Endothelial cell of umbilical vein (primary cell): ENCODE data around the gene B3GAT1. TPM values are rescaled to one million over a fixed set of nuclear protein-coding genes. Genes with fewer than 3 reads are reported as not detected.

Source experiments
- BruUV-seq: library from RNA; stranded (reverse); fragments of 400-500 nt; replicated peaks from 2 replicates; lab custom pipeline; 2021; lab: Mats Ljungman, UMichigan
- CTCF ChIA-PET: fragments of 300-600, 350-600 bp; sonication (Branson Sonifier 250); formaldehyde crosslinking; loops from one replicate; lab custom pipeline; 2021; ENCODE audit warnings: antibody characterized with exemption, inconsistent platforms; lab: Charles Lee
- POLR2A ChIA-PET: fragments of 300-600, 350-600 bp; sonication (Branson Sonifier 250); formaldehyde crosslinking; loops from one replicate; lab custom pipeline; 2021; ENCODE audit warnings: antibody characterized with exemption, inconsistent platforms; lab: Charles Lee
- DNase-seq: peaks from one replicate; pipeline ENCODE4 v3.0.0-alpha.2; 2011; ENCODE audit warnings: low read depth, low spot score
- FAIRE-seq: peaks from 2 replicates; lab custom pipeline; 2011; peaks lifted over from hg19 to GRCh38; lab: Jason Lieb, UNC
- H2AFZ ChIP-seq: 2 replicates; pipeline ENCODE4 v1.6.0; 2012; ENCODE audit warnings: low read depth, low read length, control low read depth, inconsistent platforms
- H3K27ac ChIP-seq: 2 replicates; pipeline ENCODE4 v1.5.1; 2011; ENCODE audit warnings: low read depth, mild to moderate bottlenecking, control low read depth, low read length, moderate library complexity; ENCODE audit not compliant: insufficient read depth
- H3K27me3 ChIP-seq, 2 experiments: 2 replicates each; pipeline versions ENCODE4 v1.6.0 to v1.6.1; 2011; ENCODE audit warnings: low read length in 2 of 2, mixed read lengths in 1 of 2; ENCODE audit not compliant: control insufficient read depth in 2 of 2, insufficient read depth in 2 of 2
- H3K36me3 ChIP-seq, 2 experiments: 2 replicates in 1 of 2; 3 replicates in 1 of 2; pipeline ENCODE4 v1.5.1; 2011; ENCODE audit warnings: low read length in 2 of 2, mild to moderate bottlenecking in 1 of 2, moderate library complexity in 1 of 2; ENCODE audit not compliant: control insufficient read depth in 2 of 2, insufficient read depth in 2 of 2; ENCODE audit errors: extremely low read depth in 1 of 2
- H3K4me1 ChIP-seq: 3 replicates; pipeline ENCODE4 v1.5.1; 2011; ENCODE audit warnings: mild to moderate bottlenecking, low read length; ENCODE audit not compliant: control insufficient read depth, insufficient read depth; ENCODE audit errors: extremely low read depth
- H3K4me2 ChIP-seq: 2 replicates; pipeline ENCODE4 v1.6.1; 2011; ENCODE audit warnings: low read length, control low read depth, mixed read lengths; ENCODE audit not compliant: insufficient read depth
- H3K4me3 ChIP-seq, 3 experiments: fragments of 200-600 bp in 1 of 3; sonication (generic), shearing (Covaris generic) in 1 of 3; replicated peaks in 1 of 3; 2 replicates each; pipeline ENCODE4 v1.5.1; 2011 to 2016; ENCODE audit warnings: control low read depth in 3 of 3, low read length in 3 of 3, mild to moderate bottlenecking in 2 of 3, inconsistent platforms in 1 of 3, low read depth in 1 of 3, moderate library complexity in 1 of 3; ENCODE audit not compliant: insufficient read depth in 1 of 3
- H3K79me2 ChIP-seq: 2 replicates; pipeline ENCODE4 v1.6.0; 2012; ENCODE audit warnings: low read length, inconsistent platforms; ENCODE audit not compliant: control insufficient read depth, insufficient read depth
- H3K9ac ChIP-seq: replicated peaks from 2 replicates; pipeline ENCODE3; 2011; ENCODE audit warnings: low read length, control low read depth; ENCODE audit not compliant: insufficient read depth; ENCODE audit errors: extremely low read depth
- H3K9me1 ChIP-seq: replicated peaks from 3 replicates; pipeline ENCODE4 v1.6.0; 2011; ENCODE audit warnings: mild to moderate bottlenecking, low read length; ENCODE audit not compliant: control insufficient read depth, insufficient read depth; ENCODE audit errors: extremely low read depth
- H3K9me3 ChIP-seq: replicated peaks from 2 replicates; pipeline ENCODE4 v1.5.1; 2012; ENCODE audit warnings: low read length, inconsistent platforms; ENCODE audit not compliant: control insufficient read depth, insufficient read depth
- H4K20me1 ChIP-seq: replicated peaks from 2 replicates; pipeline ENCODE3; 2011; ENCODE audit warnings: mild to moderate bottlenecking, low read length; ENCODE audit not compliant: control insufficient read depth, insufficient read depth; ENCODE audit errors: extremely low read depth
- EZH2 ChIP-seq: IDR thresholded peaks from 2 replicates; pipeline ENCODE4 v1.6.1; 2012; ENCODE audit warnings: borderline replicate concordance, low read depth, mild to moderate bottlenecking, moderate library complexity, low read length, inconsistent platforms; ENCODE audit not compliant: severe bottlenecking
- FOS ChIP-seq: IDR thresholded peaks from 2 replicates; pipeline ENCODE4 v1.6.1; 2011; ENCODE audit warnings: mild to moderate bottlenecking, low read length, moderate library complexity, borderline replicate concordance; ENCODE audit not compliant: insufficient read depth
- GATA2 ChIP-seq: IDR thresholded peaks from 2 replicates; pipeline ENCODE4 v1.7.0; 2011; ENCODE audit warnings: low read depth, mild to moderate bottlenecking, moderate library complexity, mixed read lengths, low read length; ENCODE audit not compliant: insufficient read length, insufficient read depth
- JUN ChIP-seq: IDR thresholded peaks from 2 replicates; pipeline ENCODE4 v1.6.1; 2011; ENCODE audit warnings: borderline replicate concordance, low read depth; ENCODE audit not compliant: insufficient read length, insufficient read depth
- MYC ChIP-seq: IDR thresholded peaks from one replicate; pipeline ENCODE4 v1.6.1; 2011; ENCODE audit warnings: mild to moderate bottlenecking, low read depth, low read length
- POLR2A ChIP-seq: IDR thresholded peaks from 2 replicates; pipeline ENCODE4 v1.6.1; 2012; ENCODE audit warnings: low read depth, mild to moderate bottlenecking, control low read depth, low read length
- POLR2AphosphoS5 ChIP-seq: IDR thresholded peaks from 2 replicates; pipeline ENCODE4 v1.6.1; 2012; ENCODE audit warnings: low read depth, mild to moderate bottlenecking, control low read depth, low read length, moderate library complexity; ENCODE audit not compliant: insufficient read depth
- dilution Hi-C: fragments of 300-500 bp; cut with MboI; formaldehyde crosslinking; loops from one replicate; pipeline ENCODE4 v1.15.0; 2019; ENCODE audit warnings: low sequenced_read_pairs; ENCODE audit not compliant: extremely low pct_ligation_motif_present
- intact Hi-C: fragments of 100-400 bp; cut with micrococcal nuclease; formaldehyde crosslinking; loops from one replicate; pipeline ENCODE4 v1.10.0; 2022
- polyA plus RNA-seq, 4 experiments: library from polyadenylated mRNA; depleted of rRNA in 3 of 4; stranded (reverse) in 3 of 4; unstranded in 1 of 4; fragments of >200 nt; gene quantifications; 2 replicates each; pipeline versions ENCODE4 v1.2.1 to v1.2.3, GENCODE V29; 2011 to 2012; ENCODE audit warnings: missing spikeins in 1 of 4
- total RNA-seq: library from RNA; stranded (reverse); gene quantifications from 2 replicates; pipeline ENCODE4 v1.2.3, GENCODE V29; 2021
- TF ChIP-seq, protein P1 (sequence below): IDR thresholded peaks from 2 replicates; pipeline ENCODE4 v1.6.1; 2011; ENCODE audit not compliant: insufficient read depth, insufficient read length
- TF ChIP-seq, protein P2 (sequence below), 2 donors: IDR thresholded peaks; 1 replicate in 1 of 2; 2 replicates in 1 of 2; pipeline ENCODE4 v1.5.1; 2011; ENCODE audit warnings: low read length in 2 of 2, mild to moderate bottlenecking in 2 of 2, moderate library complexity in 2 of 2, control low read depth in 1 of 2, inconsistent platforms in 1 of 2, low read depth in 1 of 2; ENCODE audit not compliant: insufficient read depth in 1 of 2; ENCODE audit errors: extremely low read depth in 1 of 2

Gene B3GAT1
- total and polyA plus RNA-seq, 2 donors (not counting 3 experiments of a cell fraction or from before 2014, with no cell fraction given) = 0.01 TPM; not detected in 1

DNA sequence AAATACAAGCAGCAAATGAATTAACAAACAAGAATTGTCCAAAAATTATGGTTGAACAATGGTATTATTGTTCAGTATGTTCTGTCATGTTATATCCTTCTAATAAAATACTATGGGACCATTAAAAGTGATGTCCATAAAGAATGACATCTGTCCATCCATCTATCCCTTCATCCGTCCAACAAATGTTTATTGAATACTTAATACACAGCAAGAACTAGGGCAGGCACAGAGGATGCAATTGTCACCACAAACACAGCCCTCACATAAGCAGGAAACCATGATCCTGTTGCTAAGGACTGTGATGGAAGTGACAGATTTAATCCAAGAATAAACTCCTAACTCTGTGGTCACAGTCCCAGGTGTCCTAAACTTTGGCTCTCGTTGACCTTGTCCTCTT is 20.7 kb upstream of the B3GAT1 start:
- no peak for TF ChIP-seq POLR2A
- no peak for TF ChIP-seq FOS
- TF ChIP-seq MYC = no peak
- TF ChIP-seq, protein P1, sequence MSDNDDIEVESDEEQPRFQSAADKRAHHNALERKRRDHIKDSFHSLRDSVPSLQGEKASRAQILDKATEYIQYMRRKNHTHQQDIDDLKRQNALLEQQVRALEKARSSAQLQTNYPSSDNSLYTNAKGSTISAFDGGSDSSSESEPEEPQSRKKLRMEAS = no peak
- TF ChIP-seq EZH2 = no peak
- TF ChIP-seq GATA2 = no peak
- TF ChIP-seq JUN = no peak
- TF ChIP-seq POLR2AphosphoS5 = no peak
- Histone ChIP-seq H3K9ac (no peak overlapping the region), H3K4me3 (no peak overlapping the region), H3K9me1 (no peaks in the 10 kb centered on the region), H3K27me3 (no peaks in the 10 kb centered on the region), H4K20me1 (no peaks in the 10 kb centered on the region), H3K9me3 (no peaks in the 10 kb centered on the region), H2AFZ (no peak overlapping the region), H3K79me2 (no peaks in the 10 kb centered on the region), H3K4me1 (no peaks in the 10 kb centered on the region), H3K36me3 (no peaks in the 10 kb centered on the region), H3K27ac (no peak overlapping the region), H3K4me2 (no peak overlapping the region)
- ChIA-PET CTCF (no interaction called here), POLR2A (no interaction called here)
- intact Hi-C loops (no loop called here), dilution Hi-C loops (no loop called here)
- BruUV-seq = no TSS peak
- no peak for FAIRE-seq
- no peak for DNase-seq

DNA sequence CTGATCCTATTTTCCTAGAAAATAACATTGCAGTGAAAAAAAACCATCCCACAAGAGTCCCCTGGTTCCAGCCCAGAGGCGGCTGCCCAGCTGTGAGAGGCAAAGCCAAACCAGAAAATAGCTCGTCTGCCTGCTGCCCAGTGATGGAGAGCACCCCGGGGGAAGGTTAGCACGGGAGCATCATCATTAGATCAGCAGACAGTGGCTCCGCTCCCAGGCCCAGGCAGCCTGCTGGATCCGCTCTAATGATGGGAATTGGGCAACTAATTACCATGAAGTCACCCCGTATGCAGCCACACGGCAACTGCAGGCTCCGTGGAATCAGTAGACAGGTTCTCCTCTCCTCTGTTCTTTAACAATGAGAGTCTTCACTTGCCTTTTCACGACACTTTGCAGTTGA is 17.1 kb upstream of the B3GAT1 start:
- Histone ChIP-seq H3K79me2 (no peaks in the 10 kb centered on the region), H3K4me1 (no peaks in the 10 kb centered on the region), H4K20me1 (no peaks in the 10 kb centered on the region), H3K9me3 (no peaks in the 10 kb centered on the region), H3K4me2 (no peak overlapping the region), H3K27ac (no peak overlapping the region), H3K9me1 (no peaks in the 10 kb centered on the region), H3K27me3 (no peaks in the 10 kb centered on the region), H3K4me3 (no peak overlapping the region), H3K9ac (no peak overlapping the region), H2AFZ (no peak overlapping the region), H3K36me3 (no peaks in the 10 kb centered on the region)
- ChIA-PET POLR2A (no interaction called here), CTCF (no interaction called here)
- intact Hi-C loops = no loop called here
- FAIRE-seq = no peak
- TF ChIP-seq POLR2A = no peak
- no peak for TF ChIP-seq EZH2
- no peak for TF ChIP-seq POLR2AphosphoS5
- TF ChIP-seq, protein P1 = no peak
- TF ChIP-seq, protein P2, sequence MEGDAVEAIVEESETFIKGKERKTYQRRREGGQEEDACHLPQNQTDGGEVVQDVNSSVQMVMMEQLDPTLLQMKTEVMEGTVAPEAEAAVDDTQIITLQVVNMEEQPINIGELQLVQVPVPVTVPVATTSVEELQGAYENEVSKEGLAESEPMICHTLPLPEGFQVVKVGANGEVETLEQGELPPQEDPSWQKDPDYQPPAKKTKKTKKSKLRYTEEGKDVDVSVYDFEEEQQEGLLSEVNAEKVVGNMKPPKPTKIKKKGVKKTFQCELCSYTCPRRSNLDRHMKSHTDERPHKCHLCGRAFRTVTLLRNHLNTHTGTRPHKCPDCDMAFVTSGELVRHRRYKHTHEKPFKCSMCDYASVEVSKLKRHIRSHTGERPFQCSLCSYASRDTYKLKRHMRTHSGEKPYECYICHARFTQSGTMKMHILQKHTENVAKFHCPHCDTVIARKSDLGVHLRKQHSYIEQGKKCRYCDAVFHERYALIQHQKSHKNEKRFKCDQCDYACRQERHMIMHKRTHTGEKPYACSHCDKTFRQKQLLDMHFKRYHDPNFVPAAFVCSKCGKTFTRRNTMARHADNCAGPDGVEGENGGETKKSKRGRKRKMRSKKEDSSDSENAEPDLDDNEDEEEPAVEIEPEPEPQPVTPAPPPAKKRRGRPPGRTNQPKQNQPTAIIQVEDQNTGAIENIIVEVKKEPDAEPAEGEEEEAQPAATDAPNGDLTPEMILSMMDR (IDR thresholded peaks at IDR 0.05; ENCODE audit: extremely low read depth in 1 of 2, insufficient read depth in 1 of 2, low read depth in 1 of 2, low read length in 2 of 2) = no peak
- TF ChIP-seq MYC = no peak
- TF ChIP-seq GATA2 = no peak
- no peak for TF ChIP-seq JUN
- no TSS peak for BruUV-seq
- dilution Hi-C loops = no loop called here
- DNase-seq = no peak
